OCI-LY7 (cell line): Measurements from ENCODE around the gene PALMD. TPM values are rescaled to one million over a fixed set of nuclear protein-coding genes. Genes with fewer than 3 reads are reported as not detected.

ENCODE experiments used
- BruUV-seq: library from RNA; stranded (reverse); fragments of 400-500 nt; replicated peaks from 2 replicates; lab custom pipeline; 2021; lab: Mats Ljungman, UMichigan
- CTCF ChIA-PET: fragments of 300-600 bp; sonication (Branson Sonifier 250); formaldehyde crosslinking; loops from one replicate; lab custom pipeline; 2022; ENCODE audit warnings: antibody characterized with exemption; ENCODE audit not compliant: unreplicated experiment; lab: Charles Lee
- POLR2A ChIA-PET: fragments of 300-600 bp; sonication (Branson Sonifier 250); formaldehyde crosslinking; loops from one replicate; lab custom pipeline; 2022; ENCODE audit warnings: antibody characterized with exemption; lab: Charles Lee
- DNase-seq: peaks from one replicate; pipeline ENCODE4 v3.0.0-alpha.2; 2015; ENCODE audit warnings: low spot score
- H2AFZ ChIP-seq: fragments of 200-600 bp; sonication (generic), shearing (Covaris generic); 2 replicates; pipeline ENCODE4 v1.6.1; 2014; ENCODE audit warnings: mild to moderate bottlenecking, antibody characterized with exemption, low read length, moderate library complexity
- H3K27ac ChIP-seq: fragments of 200-600 bp; sonication (generic); 2 replicates; pipeline ENCODE4 v1.5.1; 2014; ENCODE audit warnings: mixed run types, low read depth, mild to moderate bottlenecking, moderate library complexity, low read length, inconsistent platforms; ENCODE audit not compliant: poor library complexity, severe bottlenecking
- H3K36me3 ChIP-seq: fragments of 200-600 bp; sonication (generic); 2 replicates; pipeline ENCODE4 v1.6.1; 2014; ENCODE audit warnings: mild to moderate bottlenecking, antibody characterized with exemption, low read length, moderate library complexity, mixed read lengths; ENCODE audit not compliant: insufficient read depth
- H3K4me1 ChIP-seq: fragments of 200-600 bp; sonication (generic); 2 replicates; pipeline ENCODE4 v1.5.1; 2014; ENCODE audit warnings: mild to moderate bottlenecking, low read length; ENCODE audit not compliant: insufficient read depth, poor library complexity, severe bottlenecking
- H3K4me2 ChIP-seq: fragments of 200-600 bp; sonication (generic); 2 replicates; pipeline ENCODE4 v1.6.1; 2014; ENCODE audit warnings: mild to moderate bottlenecking, low read length
- H3K4me3 ChIP-seq: fragments of 200-600 bp; sonication (generic); 2 replicates; pipeline ENCODE4 v1.5.1; 2014; ENCODE audit warnings: mild to moderate bottlenecking, low read depth, low read length; ENCODE audit not compliant: poor library complexity, severe bottlenecking
- H3K79me2 ChIP-seq: fragments of 200-600 bp; sonication (generic); 2 replicates; pipeline ENCODE4 v1.6.1; 2016; ENCODE audit warnings: low read depth, mild to moderate bottlenecking, low read length, moderate library complexity, mixed read lengths; ENCODE audit not compliant: insufficient read depth
- H3K9me2 ChIP-seq: fragments of 200-600 bp; sonication (generic); 2 replicates; pipeline ENCODE4 v1.6.1; 2016; ENCODE audit warnings: mild to moderate bottlenecking, low read length, mixed read lengths; ENCODE audit not compliant: insufficient read depth
- H3K9me3 ChIP-seq: fragments of 200-600 bp; sonication (generic); 2 replicates; pipeline ENCODE4 v1.6.1; 2014; ENCODE audit warnings: mild to moderate bottlenecking, mixed run types, low read length, mixed read lengths
- H4K20me1 ChIP-seq: fragments of 200-600 bp; sonication (generic); 2 replicates; pipeline ENCODE4 v1.6.1; 2014; ENCODE audit warnings: mild to moderate bottlenecking, antibody characterized with exemption, low read length, moderate library complexity, mixed read lengths; ENCODE audit not compliant: insufficient read depth
- EZH2phosphoT487 ChIP-seq: fragments of 200-600 bp; sonication (generic); IDR thresholded peaks from 2 replicates; pipeline ENCODE4 v1.6.1; 2018; ENCODE audit warnings: low read depth, borderline replicate concordance, mild to moderate bottlenecking, mixed run types, antibody characterized with exemption, low read length, moderate library complexity, mixed read lengths
- intact Hi-C: fragments of 100-400 bp; cut with micrococcal nuclease; formaldehyde crosslinking; loops from one replicate; pipeline ENCODE4 v1.10.0; 2022; ENCODE audit not compliant: unreplicated experiment
- total RNA-seq, 2 experiments: library from RNA; depleted of rRNA in 1 of 2; stranded (reverse); fragments of >200 nt in 1 of 2; shearing (Covaris generic) in 1 of 2; gene quantifications; 2 replicates each; pipeline ENCODE4 v1.2.3, GENCODE V29; 2014 to 2022
- TF ChIP-seq, protein P1 (sequence below): fragments of 200-600 bp; sonication (generic); conservative IDR thresholded peaks from 2 replicates; pipeline ENCODE4 v1.5.1; 2014; ENCODE audit warnings: mild to moderate bottlenecking, antibody characterized with exemption, low read length, moderate library complexity, mixed read lengths

PALMD gene
- total RNA-seq, 2 experiments from 2014 or later = not detected

DNA sequence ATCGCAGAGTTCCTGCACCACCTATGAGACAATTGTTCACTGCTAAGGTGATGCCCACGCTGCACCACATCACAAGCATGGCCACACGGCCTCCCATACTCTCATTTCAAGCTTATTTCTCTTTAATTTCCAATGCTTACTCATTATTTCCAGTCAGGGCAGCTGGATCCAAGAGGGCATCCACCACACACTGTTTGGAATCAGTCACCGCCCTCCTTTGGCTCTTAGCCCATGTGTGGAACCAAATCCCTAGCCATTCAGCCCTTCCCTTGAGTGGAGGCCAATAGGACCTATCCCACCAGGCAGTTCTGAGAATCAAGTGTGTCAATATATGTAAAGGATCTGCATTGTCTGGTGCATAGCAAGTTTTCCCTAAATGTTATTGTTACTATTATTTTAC is 26.3 kb upstream of the PALMD start:
- H2AFZ ChIP-seq = no peak overlapping the region
- no peak overlapping the region for H3K4me2 ChIP-seq
- DNase-seq = no peak
- no peaks in the 10 kb centered on the region for H3K9me2 ChIP-seq
- intact Hi-C loops = no loop called here
- no peaks in the 10 kb centered on the region for H4K20me1 ChIP-seq
- H3K27ac ChIP-seq = no peak overlapping the region
- H3K4me1 ChIP-seq = no peaks in the 10 kb centered on the region
- TF ChIP-seq EZH2phosphoT487 = no peak
- TF ChIP-seq, protein P1, sequence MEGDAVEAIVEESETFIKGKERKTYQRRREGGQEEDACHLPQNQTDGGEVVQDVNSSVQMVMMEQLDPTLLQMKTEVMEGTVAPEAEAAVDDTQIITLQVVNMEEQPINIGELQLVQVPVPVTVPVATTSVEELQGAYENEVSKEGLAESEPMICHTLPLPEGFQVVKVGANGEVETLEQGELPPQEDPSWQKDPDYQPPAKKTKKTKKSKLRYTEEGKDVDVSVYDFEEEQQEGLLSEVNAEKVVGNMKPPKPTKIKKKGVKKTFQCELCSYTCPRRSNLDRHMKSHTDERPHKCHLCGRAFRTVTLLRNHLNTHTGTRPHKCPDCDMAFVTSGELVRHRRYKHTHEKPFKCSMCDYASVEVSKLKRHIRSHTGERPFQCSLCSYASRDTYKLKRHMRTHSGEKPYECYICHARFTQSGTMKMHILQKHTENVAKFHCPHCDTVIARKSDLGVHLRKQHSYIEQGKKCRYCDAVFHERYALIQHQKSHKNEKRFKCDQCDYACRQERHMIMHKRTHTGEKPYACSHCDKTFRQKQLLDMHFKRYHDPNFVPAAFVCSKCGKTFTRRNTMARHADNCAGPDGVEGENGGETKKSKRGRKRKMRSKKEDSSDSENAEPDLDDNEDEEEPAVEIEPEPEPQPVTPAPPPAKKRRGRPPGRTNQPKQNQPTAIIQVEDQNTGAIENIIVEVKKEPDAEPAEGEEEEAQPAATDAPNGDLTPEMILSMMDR = no peak
- no TSS peak for BruUV-seq
- H3K79me2 ChIP-seq = no peaks in the 10 kb centered on the region
- H3K4me3 ChIP-seq = no peak overlapping the region
- H3K9me3 ChIP-seq = no peaks in the 10 kb centered on the region
- ChIA-PET CTCF (no interaction called here), POLR2A (no interaction called here)
- no peaks in the 10 kb centered on the region for H3K36me3 ChIP-seq

DNA sequence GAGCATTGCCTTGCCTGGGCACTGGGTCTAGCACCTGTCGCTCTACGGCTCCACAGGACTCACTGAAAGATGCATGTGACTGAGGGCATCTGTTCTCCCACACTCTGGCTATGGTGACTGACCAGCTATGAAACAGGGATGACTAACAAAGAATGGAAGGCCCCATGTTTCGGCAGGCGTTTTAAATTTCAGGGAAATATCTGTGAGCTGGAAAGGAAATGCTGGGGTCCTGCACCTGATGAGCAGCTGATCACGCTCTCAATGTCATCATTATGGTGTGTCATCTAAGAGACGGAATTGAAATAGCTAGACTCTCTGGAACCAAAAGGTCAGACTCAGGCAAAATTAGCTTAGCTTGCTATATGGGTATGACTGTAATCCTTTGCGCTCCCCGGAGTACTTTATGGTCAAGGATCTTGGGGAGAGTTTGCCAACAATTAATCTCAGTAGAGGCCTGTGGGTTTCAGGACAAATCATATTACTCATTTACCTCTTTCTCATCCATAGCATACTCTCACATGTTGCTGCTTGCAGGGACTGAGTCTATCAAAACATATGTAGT is 24.5 kb upstream of the PALMD start:
- Histone ChIP-seq H2AFZ (no peak overlapping the region), H3K9me3 (no peaks in the 10 kb centered on the region), H3K4me1 (no peaks in the 10 kb centered on the region), H4K20me1 (no peaks in the 10 kb centered on the region), H3K27ac (no peak overlapping the region), H3K36me3 (no peaks in the 10 kb centered on the region), H3K79me2 (no peaks in the 10 kb centered on the region), H3K9me2 (no peaks in the 10 kb centered on the region), H3K4me2 (no peak overlapping the region), H3K4me3 (no peak overlapping the region)
- intact Hi-C loops = no loop called here
- CTCF ChIA-PET = no interaction called here
- POLR2A ChIA-PET = no interaction called here
- no TSS peak for BruUV-seq
- TF ChIP-seq, protein P1 = no peak
- TF ChIP-seq EZH2phosphoT487 = no peak
- no peak for DNase-seq

DNA sequence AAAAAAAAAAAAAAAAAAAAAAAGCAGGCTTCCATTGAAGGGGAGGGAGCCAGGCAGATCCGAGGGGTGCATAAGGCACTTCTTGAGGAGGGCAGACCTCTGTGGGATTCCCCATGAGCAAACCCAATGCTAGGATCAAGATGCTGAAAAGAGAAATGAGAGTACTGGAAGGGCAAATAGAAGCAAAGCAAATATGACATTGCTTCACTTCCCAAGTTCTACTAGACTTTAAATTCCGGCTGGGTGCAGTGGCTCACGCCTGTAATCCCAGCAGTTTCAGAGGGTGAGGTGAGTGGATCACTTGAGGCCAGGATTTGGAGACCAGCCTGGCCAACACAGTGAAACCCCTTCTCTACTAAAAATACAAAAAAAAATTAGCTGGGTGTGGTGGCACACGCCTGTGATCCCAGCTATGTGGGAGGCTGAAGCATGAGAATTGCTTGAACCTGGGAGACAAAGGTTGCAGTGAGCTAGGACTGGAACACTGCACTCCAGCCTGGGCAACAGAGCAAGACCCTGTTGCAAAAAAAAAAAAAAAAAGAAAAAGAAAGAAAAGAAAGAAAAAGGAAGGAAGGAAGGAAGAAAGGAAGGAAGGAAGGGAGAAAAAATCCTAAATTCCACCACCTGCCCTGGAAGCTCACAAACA is 23.1 kb upstream of the PALMD start:
- H3K79me2 ChIP-seq = no peaks in the 10 kb centered on the region
- ChIA-PET POLR2A (no interaction called here), CTCF (no interaction called here)
- H2AFZ ChIP-seq = no peak overlapping the region
- TF ChIP-seq, protein P1 = no peak
- TF ChIP-seq EZH2phosphoT487 = no peak
- H3K36me3 ChIP-seq = no peaks in the 10 kb centered on the region
- H3K4me2 ChIP-seq = no peak overlapping the region
- no peak overlapping the region for H3K4me3 ChIP-seq
- no peak for DNase-seq
- no peaks in the 10 kb centered on the region for H3K9me3 ChIP-seq
- H4K20me1 ChIP-seq = no peaks in the 10 kb centered on the region
- no peaks in the 10 kb centered on the region for H3K4me1 ChIP-seq
- BruUV-seq = no TSS peak
- intact Hi-C loops = no loop called here
- no peak overlapping the region for H3K27ac ChIP-seq
- no peaks in the 10 kb centered on the region for H3K9me2 ChIP-seq
